ENCODE results near the gene ACVR1B. TPM values are rescaled to one million over a fixed set of nuclear protein-coding genes. Genes with fewer than 3 reads are reported as not detected.
A peak's percentile ranks its signal among the peaks of the same experiment; 100 is the strongest.

ACVR1B gene
- total and polyA plus RNA-seq, 4 donors, result 16.1 to 50.5 (median 37.8) TPM

GRCh38 chr12:51915951-51916350 lies 35.5 kb upstream of the ACVR1B start:
- H3K4me1 ChIP-seq (ENCODE audit: control insufficient read depth, insufficient read depth, low read length), result peaks cover 24% of the 10 kb centered on the region
- H3K27me3 ChIP-seq (ENCODE audit: control insufficient read depth, insufficient read depth, low read length), result no peaks in the 10 kb centered on the region
- 98% methylated on average over 11 of the region's 11 CpGs for WGBS (ENCODE audit: insufficient coverage)
- no peaks in the 10 kb centered on the region for H3K9me3 ChIP-seq (ENCODE audit: control insufficient read depth, insufficient read depth, low read length)
- no peak for DNase-seq (ENCODE audit: low read depth in 4 of 6, low spot score in 6 of 6)
- no peak overlapping the region for H3K27ac ChIP-seq (ENCODE audit: low read depth, low read length)
- H3K36me3 ChIP-seq (ENCODE audit: control insufficient read depth, insufficient read depth, low read length), result peaks cover 10% of the 10 kb centered on the region
- no peak overlapping the region for H3K4me3 ChIP-seq (ENCODE audit: low read depth, low read length)

- peaks cover 27% of the 10 kb centered on the region for H3K4me1 ChIP-seq (ENCODE audit: control insufficient read depth, insufficient read depth, low read length)
- H3K4me3 ChIP-seq (ENCODE audit: low read depth, low read length), result no peak overlapping the region
- no peaks in the 10 kb centered on the region for H3K27me3 ChIP-seq (ENCODE audit: control insufficient read depth, insufficient read depth, low read length)
- H3K9me3 ChIP-seq (ENCODE audit: control insufficient read depth, insufficient read depth, low read length), result no peaks in the 10 kb centered on the region
- H3K36me3 ChIP-seq (ENCODE audit: control insufficient read depth, insufficient read depth, low read length), result peaks cover 10% of the 10 kb centered on the region
- no peak for DNase-seq (ENCODE audit: low read depth in 4 of 6, low spot score in 6 of 6)
- WGBS (ENCODE audit: insufficient coverage), result 94% methylated on average over 10 of the region's 10 CpGs
- no peak overlapping the region for H3K27ac ChIP-seq (ENCODE audit: low read depth, low read length)
These were observed 34.4 kb upstream of the ACVR1B start for GRCh38 chr12:51917041-51917590.

DNA sequence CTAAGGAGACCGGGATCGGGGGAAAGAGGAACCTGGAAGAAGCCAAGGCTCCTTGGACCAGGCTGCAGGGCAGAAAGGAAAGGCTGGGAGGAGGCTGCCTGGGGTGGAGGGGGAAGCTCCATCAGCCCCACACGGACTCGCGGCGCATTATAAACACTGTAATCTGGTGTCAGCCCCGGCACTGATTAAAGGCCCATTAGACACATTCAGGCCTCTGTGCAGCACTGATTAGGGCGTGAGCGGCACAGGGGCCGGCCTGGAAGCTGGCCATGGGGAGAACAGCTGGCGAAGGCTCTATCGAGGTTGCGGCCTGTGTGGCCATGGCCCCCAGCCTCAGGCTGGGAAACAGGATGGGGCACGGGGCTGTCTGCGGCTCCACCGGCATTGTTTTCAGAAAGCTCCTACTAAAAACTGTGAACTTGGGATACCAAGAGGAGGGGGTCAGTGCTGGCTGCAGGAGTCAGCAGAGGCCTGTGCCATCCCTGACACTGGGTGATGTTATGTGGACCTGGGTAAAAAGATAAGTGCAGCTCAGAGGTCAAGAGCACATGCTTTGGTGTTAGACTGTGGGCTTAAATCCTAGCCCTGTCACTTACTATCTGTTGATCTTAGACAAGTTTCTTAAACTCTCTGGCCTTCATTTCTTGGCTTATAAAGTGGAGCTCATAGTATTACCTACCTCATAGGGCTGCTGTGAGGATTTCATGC lies 33.6 kb upstream of the ACVR1B start:
- Histone ChIP-seq H3K36me3 (ENCODE audit: control insufficient read depth, insufficient read depth, low read length) (peaks cover 10% of the 10 kb centered on the region), H3K27ac (ENCODE audit: low read depth, low read length) (no peak overlapping the region)
- WGBS (ENCODE audit: insufficient coverage), result 31% methylated on average over 16 of the region's 16 CpGs

DNA sequence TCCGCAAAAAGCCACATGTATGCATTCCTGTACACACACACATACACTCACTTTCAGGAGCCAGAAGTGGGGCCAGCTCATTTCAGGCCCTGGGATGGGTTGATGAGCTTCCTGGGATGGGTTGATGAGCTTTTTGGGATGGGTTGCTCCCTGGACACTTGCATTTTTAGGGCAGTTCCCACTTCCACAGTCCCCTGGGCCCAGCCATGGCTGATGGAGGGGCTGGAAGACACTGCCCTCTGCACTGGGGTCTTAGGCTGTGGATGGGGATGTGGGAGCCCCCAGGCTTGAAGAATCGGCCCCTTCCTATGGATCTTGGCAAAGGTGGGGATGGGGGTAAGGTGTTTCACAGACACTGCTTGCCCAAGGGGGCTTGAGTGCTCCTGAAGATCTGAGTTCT lies 31.5 kb upstream of the ACVR1B start:
- peaks cover 31% of the 10 kb centered on the region for H3K4me1 ChIP-seq (ENCODE audit: control insufficient read depth, insufficient read depth, low read length)
- no CpG with 5 or more reads among the region's 2 CpGs for WGBS (ENCODE audit: insufficient coverage)

More for the DNA sequence above, 33.6 kb upstream of the ACVR1B start:
- Histone ChIP-seq H3K4me1 (ENCODE audit: control insufficient read depth, insufficient read depth, low read length) (peaks cover 30% of the 10 kb centered on the region), H3K4me3 (ENCODE audit: low read depth, low read length) (no peak overlapping the region), H3K9me3 (ENCODE audit: control insufficient read depth, insufficient read depth, low read length) (no peaks in the 10 kb centered on the region), H3K27me3 (ENCODE audit: control insufficient read depth, insufficient read depth, low read length) (peaks cover under 1% of the 10 kb centered on the region)
- peak in 1 of 6 donors; percentile 24 for DNase-seq (ENCODE audit: low read depth in 4 of 6, low spot score in 6 of 6)

DNA sequence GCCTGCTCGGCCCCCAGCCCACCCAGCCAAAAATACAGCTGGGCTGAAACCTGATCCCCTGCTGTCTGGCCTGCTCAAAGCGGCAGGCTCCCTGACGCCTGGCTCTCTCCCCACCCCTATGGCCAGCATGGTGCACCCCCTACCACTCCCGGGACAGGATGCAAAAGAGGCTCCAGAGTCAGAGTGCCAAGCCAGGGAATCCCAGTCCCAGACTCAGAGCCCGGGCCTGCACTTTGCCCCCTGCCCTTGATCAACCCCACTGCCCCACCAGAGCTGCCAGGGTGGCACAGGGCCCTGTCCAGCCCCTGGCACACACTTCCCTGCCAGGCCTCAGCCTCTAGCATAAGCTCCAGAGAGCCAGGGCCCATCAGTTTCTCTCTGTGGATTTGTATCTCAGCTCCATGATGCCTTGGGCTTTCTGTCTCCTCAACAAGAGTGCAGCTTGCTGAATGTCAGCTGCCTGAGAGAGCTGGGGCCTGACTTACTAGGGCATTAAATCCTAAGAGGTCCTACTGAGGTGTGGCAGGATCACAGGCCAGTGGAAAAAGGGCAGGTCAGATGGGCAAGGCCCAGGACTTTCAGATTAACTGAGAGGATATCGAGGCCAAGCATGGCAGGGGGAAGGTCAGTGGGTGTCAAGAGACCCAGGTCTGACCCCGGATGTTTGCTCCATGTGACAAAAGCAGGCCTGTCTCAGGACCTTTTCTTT lies 30.3 kb upstream of the ACVR1B start:
- Histone ChIP-seq H3K27me3 (ENCODE audit: control insufficient read depth, insufficient read depth, low read length) (peaks cover 2% of the 10 kb centered on the region), H3K36me3 (ENCODE audit: control insufficient read depth, insufficient read depth, low read length) (no peaks in the 10 kb centered on the region), H3K4me1 (ENCODE audit: control insufficient read depth, insufficient read depth, low read length) (peaks cover 31% of the 10 kb centered on the region), H3K27ac (ENCODE audit: low read depth, low read length) (no peak overlapping the region), H3K4me3 (ENCODE audit: low read depth, low read length) (no peak overlapping the region), H3K9me3 (ENCODE audit: control insufficient read depth, insufficient read depth, low read length) (no peaks in the 10 kb centered on the region)
- DNase-seq (ENCODE audit: low read depth in 4 of 6, low spot score in 6 of 6), result peak in 1 of 6 donors; percentile 23
- 53% methylated on average over 6 of the region's 7 CpGs for WGBS (ENCODE audit: insufficient coverage)

More for the DNA sequence above, 31.5 kb upstream of the ACVR1B start:
- no peaks in the 10 kb centered on the region for H3K9me3 ChIP-seq (ENCODE audit: control insufficient read depth, insufficient read depth, low read length)
- H3K27ac ChIP-seq (ENCODE audit: low read depth, low read length), result no peak overlapping the region
- H3K4me3 ChIP-seq (ENCODE audit: low read depth, low read length), result no peak overlapping the region
- no peak for DNase-seq (ENCODE audit: low read depth in 4 of 6, low spot score in 6 of 6)
- peaks cover 9% of the 10 kb centered on the region for H3K36me3 ChIP-seq (ENCODE audit: control insufficient read depth, insufficient read depth, low read length)
- peaks cover 2% of the 10 kb centered on the region for H3K27me3 ChIP-seq (ENCODE audit: control insufficient read depth, insufficient read depth, low read length)

DNA sequence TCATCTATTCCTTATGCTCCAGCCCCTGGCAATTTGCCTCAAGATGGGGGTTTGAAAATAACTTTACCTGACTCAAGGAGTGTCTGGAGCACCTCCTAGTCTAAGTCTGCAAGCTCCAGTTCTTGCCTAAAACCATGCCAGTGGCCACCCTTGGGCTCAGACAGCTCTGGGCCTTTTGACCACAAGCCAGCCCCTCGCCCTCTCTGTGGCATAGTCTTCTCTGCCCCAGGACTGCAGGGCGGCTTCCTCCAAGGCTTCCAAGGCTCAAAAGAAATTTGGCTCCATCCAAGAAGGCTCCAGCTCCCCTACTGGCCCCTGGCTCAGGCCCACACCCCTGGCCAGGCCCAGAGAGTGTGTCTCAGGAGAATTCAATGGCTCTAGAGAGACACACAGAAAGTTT lies 29.4 kb upstream of the ACVR1B start:
- DNase-seq (ENCODE audit: low read depth in 4 of 6, low spot score in 6 of 6), result no peak
- Histone ChIP-seq H3K4me3 (ENCODE audit: low read depth, low read length) (no peak overlapping the region), H3K36me3 (ENCODE audit: control insufficient read depth, insufficient read depth, low read length) (no peaks in the 10 kb centered on the region), H3K9me3 (ENCODE audit: control insufficient read depth, insufficient read depth, low read length) (no peaks in the 10 kb centered on the region), H3K27me3 (ENCODE audit: control insufficient read depth, insufficient read depth, low read length) (peaks cover 2% of the 10 kb centered on the region), H3K27ac (ENCODE audit: low read depth, low read length) (no peak overlapping the region), H3K4me1 (ENCODE audit: control insufficient read depth, insufficient read depth, low read length) (peaks cover 31% of the 10 kb centered on the region)
- WGBS (ENCODE audit: insufficient coverage), result 87% methylated on average over 2 of the region's 2 CpGs

GRCh38 chr12:51922762-51923505 lies 28.6 kb upstream of the ACVR1B start:
- peak in 1 of 6 donors; percentile 29 for DNase-seq (ENCODE audit: low read depth in 4 of 6, low spot score in 6 of 6)
- 60% methylated on average over 13 of the region's 16 CpGs for whole genome bisulfite sequencing (ENCODE audit: insufficient coverage)
- H3K27ac ChIP-seq (ENCODE audit: low read depth, low read length), result no peak overlapping the region
- peaks cover 2% of the 10 kb centered on the region for H3K27me3 ChIP-seq (ENCODE audit: control insufficient read depth, insufficient read depth, low read length)
- H3K4me3 ChIP-seq (ENCODE audit: low read depth, low read length), result no peak overlapping the region
- no peaks in the 10 kb centered on the region for H3K36me3 ChIP-seq (ENCODE audit: control insufficient read depth, insufficient read depth, low read length)
- H3K9me3 ChIP-seq (ENCODE audit: control insufficient read depth, insufficient read depth, low read length), result no peaks in the 10 kb centered on the region
- peaks cover 27% of the 10 kb centered on the region for H3K4me1 ChIP-seq (ENCODE audit: control insufficient read depth, insufficient read depth, low read length)

- peak overlapping the region; percentile 9 for H3K4me3 ChIP-seq (ENCODE audit: low read depth, low read length)
- peaks cover 26% of the 10 kb centered on the region for H3K4me1 ChIP-seq (ENCODE audit: control insufficient read depth, insufficient read depth, low read length)
- no peak overlapping the region for H3K27ac ChIP-seq (ENCODE audit: low read depth, low read length)
- DNase-seq (ENCODE audit: low read depth in 4 of 6, low spot score in 6 of 6), result peak in 1 of 6 donors; percentile 27
- H3K27me3 ChIP-seq (ENCODE audit: control insufficient read depth, insufficient read depth, low read length), result peaks cover 2% of the 10 kb centered on the region
- 33% methylated on average over 27 of the region's 31 CpGs for WGBS (ENCODE audit: insufficient coverage)
- no peaks in the 10 kb centered on the region for H3K9me3 ChIP-seq (ENCODE audit: control insufficient read depth, insufficient read depth, low read length)
- no peaks in the 10 kb centered on the region for H3K36me3 ChIP-seq (ENCODE audit: control insufficient read depth, insufficient read depth, low read length)
These were observed 27.8 kb upstream of the ACVR1B start for GRCh38 chr12:51923506-51924365.
